HG03378 (cell line): ENCODE results near the gene CTSC.

Source experiments
- ATAC-seq: cut with Tn5 transposase; IDR thresholded peaks from one replicate; pipeline ENCODE4 v1.9.1; 2021; ENCODE audit warnings: mild to moderate bottlenecking, moderate library complexity; ENCODE audit not compliant: unreplicated experiment

CTSC gene

GRCh38 chr11:88337181-88337986, at the start of gene CTSC:
CTSC (minus strand) TSS chr11:88337736; CDS start chr11:88337672, 64 bp downstream.
- peak; percentile 93 for ATAC-seq

- no peak for ATAC-seq
Observed at GRCh38 chr11:88384669-88385005, 47.1 kb upstream of the CTSC start.

- ATAC-seq, result no peak
Observed at GRCh38 chr11:88384004-88384668, 46.6 kb upstream of the CTSC start.

GRCh38 chr11:88383447-88383846, 45.9 kb upstream of the CTSC start:
- ATAC-seq, result no peak

GRCh38 chr11:88379130-88379529, 41.6 kb upstream of the CTSC start:
- no peak for ATAC-seq

- no peak for ATAC-seq
Observed at GRCh38 chr11:88378422-88379066, 41.0 kb upstream of the CTSC start.

GRCh38 chr11:88377646-88378045, 40.1 kb upstream of the CTSC start:
- no peak for ATAC-seq

GRCh38 chr11:88377144-88377543, 39.6 kb upstream of the CTSC start:
- no peak for ATAC-seq

- no peak for ATAC-seq
Observed at GRCh38 chr11:88375927-88376470, 38.5 kb upstream of the CTSC start.

GRCh38 chr11:88370782-88371181, 33.2 kb upstream of the CTSC start:
- ATAC-seq, result no peak

- ATAC-seq, result no peak
Observed at GRCh38 chr11:88367310-88367709, 29.8 kb upstream of the CTSC start.

- no peak for ATAC-seq
Observed at GRCh38 chr11:88363648-88364065, 26.1 kb upstream of the CTSC start.

- no peak for ATAC-seq
Observed at GRCh38 chr11:88363004-88363403, 25.5 kb upstream of the CTSC start.

- ATAC-seq, result peak; percentile 20
Observed at GRCh38 chr11:88360141-88360540, 22.6 kb upstream of the CTSC start.

GRCh38 chr11:88359541-88359940, 22.0 kb upstream of the CTSC start:
- ATAC-seq, result peak; percentile 76

- no peak for ATAC-seq
Observed at GRCh38 chr11:88359114-88359513, 21.6 kb upstream of the CTSC start.

- ATAC-seq, result no peak
Observed at GRCh38 chr11:88358040-88358431, 20.5 kb upstream of the CTSC start.

- peak; percentile 51 for ATAC-seq
Observed at GRCh38 chr11:88357323-88358039, 19.9 kb upstream of the CTSC start.

- no peak for ATAC-seq
Observed at GRCh38 chr11:88355887-88356286, 18.4 kb upstream of the CTSC start.

- ATAC-seq, result peak; percentile 29
Observed at GRCh38 chr11:88354912-88355311, 17.4 kb upstream of the CTSC start.
